Urinary bladder (tissue), 4 donors: ENCODE data around the gene LRRK1. TPM values are rescaled to one million over a fixed set of nuclear protein-coding genes. Genes with fewer than 3 reads are reported as not detected.

Experiments
- DNase-seq: peaks from one replicate; pipeline ENCODE4 v3.0.0-alpha.2; 2015; ENCODE audit errors: extremely low spot score
- H3K27ac ChIP-seq: one replicate; pipeline ENCODE4 v1.5.1; 2013; ENCODE audit warnings: low read depth, mild to moderate bottlenecking, moderate library complexity
- H3K36me3 ChIP-seq: one replicate; pipeline ENCODE4 v1.6.1; 2013; ENCODE audit warnings: mild to moderate bottlenecking, moderate library complexity; ENCODE audit not compliant: insufficient read depth
- H3K4me1 ChIP-seq: one replicate; pipeline ENCODE4 v1.6.1; 2013; ENCODE audit warnings: mild to moderate bottlenecking, moderate library complexity; ENCODE audit not compliant: insufficient read depth
- H3K4me3 ChIP-seq: one replicate; pipeline ENCODE4 v1.5.1; 2013; ENCODE audit warnings: low read depth, low read length
- WGBS: extraction: QIAGEN DNeasy Blood & Tissue Kit; methylation state at CpG from one replicate; pipeline ENCODE4 v1.1.7; 2013; 5-methylcytosine and 5-hydroxymethylcytosine counted together
- polyA plus RNA-seq: library from polyadenylated mRNA; stranded (reverse); fragments of 200-250 nt; gene quantifications from one replicate; pipeline ENCODE4 v1.2.3, GENCODE V29; 2013
- total RNA-seq: library from RNA; depleted of rRNA; stranded (reverse); fragments of >200 nt; gene quantifications from one replicate; pipeline ENCODE4 v1.2.3, GENCODE V29; 2014
- donor health status: healthy with polysubstance abuse.
- donor health status: healthy.

Gene LRRK1
- total and polyA plus RNA-seq, 2 donors: 9.9 to 12.3 TPM

GRCh38 chr15:101008158-101009139 lies 89.3 kb downstream of the LRRK1 start:
- H3K36me3 ChIP-seq: no peaks in the 10 kb centered on the region
- DNase-seq: no peak
- peak overlapping the region; percentile 40 for H3K4me3 ChIP-seq
- no peaks in the 10 kb centered on the region for H3K4me1 ChIP-seq
- H3K27ac ChIP-seq: no peak overlapping the region
- WGBS: 31% methylated on average over 48 of the region's 48 CpGs

DNA sequence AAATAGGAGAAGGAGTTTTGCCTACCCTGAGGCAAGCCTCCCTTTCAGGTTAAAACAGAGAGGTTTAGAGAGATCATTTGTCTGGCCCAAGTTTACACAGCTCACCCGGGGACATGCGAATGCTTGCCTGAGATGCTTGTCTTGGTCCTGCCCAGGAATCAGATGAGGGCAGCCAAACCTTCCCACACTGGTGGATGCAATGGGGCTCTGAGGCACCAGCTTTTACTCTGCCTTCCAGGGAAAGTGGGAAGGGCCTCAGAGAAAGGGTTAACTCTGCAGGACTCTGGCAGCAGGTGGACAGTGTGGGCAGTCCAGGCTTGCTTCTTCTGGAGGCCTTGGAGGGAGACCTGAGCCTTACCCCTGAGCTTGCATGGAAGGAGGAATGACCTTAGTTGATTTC lies 90.0 kb downstream of the LRRK1 start:
- 86% methylated on average over 2 of the region's 2 CpGs for WGBS
- H3K36me3 ChIP-seq: no peaks in the 10 kb centered on the region
- H3K27ac ChIP-seq: no peak overlapping the region
- H3K4me1 ChIP-seq: no peaks in the 10 kb centered on the region
- DNase-seq: no peak
- no peak overlapping the region for H3K4me3 ChIP-seq

DNA sequence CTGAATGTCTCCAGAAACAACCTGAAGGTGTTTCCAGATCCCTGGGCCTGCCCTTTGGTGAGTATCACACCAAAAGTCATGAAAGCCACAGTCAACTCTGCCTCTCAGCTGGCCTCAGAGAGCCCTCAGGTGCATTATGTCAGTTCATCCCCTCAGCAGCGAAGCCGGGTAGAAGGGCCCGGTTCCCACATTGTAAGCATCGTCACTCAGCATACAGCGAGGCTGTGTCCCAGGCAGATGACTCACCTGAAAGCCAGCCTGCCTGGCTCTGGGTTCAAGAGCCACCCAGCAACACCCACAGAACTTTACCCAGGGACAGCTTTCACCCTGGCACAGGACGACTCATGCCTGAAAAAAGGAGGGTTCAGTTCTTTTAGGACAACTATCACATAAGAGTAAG lies 91.6 kb downstream of the LRRK1 start:
- DNase-seq: no peak
- no peak overlapping the region for H3K4me3 ChIP-seq
- WGBS: 88% methylated on average over 6 of the region's 6 CpGs
- no peaks in the 10 kb centered on the region for H3K36me3 ChIP-seq
- H3K27ac ChIP-seq: no peak overlapping the region
- no peaks in the 10 kb centered on the region for H3K4me1 ChIP-seq

DNA sequence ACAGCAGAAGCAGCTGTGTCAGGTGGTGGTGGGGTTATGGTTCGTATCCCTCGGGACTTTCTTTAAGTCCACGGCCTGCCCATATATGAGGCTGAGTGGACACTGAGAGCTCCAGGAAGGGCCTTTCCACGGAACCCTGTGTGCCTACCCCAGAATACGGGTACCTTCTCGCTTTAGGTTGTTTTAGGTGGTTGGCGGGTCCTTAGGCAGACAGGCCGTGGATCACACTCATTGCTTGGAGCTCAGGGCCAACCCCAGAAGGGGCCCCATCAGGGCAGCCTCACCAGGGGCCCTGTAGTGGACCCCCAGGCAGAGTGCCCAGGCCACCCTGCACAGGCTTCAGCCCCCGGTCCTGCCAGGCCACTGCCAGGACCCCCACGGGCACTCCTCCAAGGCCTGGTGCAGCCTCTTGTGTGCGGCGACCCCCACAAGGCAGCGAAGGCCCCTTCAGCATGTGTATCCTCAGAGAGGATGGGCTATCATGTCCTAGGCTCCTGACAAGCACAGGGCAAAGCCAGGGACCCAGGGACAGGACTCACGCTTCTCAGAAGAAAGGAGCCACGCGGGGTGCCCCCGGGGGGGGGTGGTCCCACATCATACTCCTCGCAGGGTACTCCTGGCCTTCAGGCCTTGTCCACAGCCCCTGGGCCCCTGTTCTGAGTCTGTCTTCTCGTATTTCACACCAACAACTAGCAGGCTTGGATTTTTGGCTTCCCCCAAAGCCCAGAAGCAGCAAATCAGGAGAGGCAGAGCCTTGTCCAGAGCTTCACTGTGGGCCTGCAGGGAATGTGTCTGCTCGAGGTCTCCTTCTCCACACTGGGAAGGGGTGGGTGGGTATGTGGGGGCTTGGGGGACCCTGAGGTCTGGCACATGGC lies 93.4 kb downstream of the LRRK1 start:
- Histone ChIP-seq H3K36me3 (no peaks in the 10 kb centered on the region), H3K4me3 (no peak overlapping the region), H3K27ac (no peak overlapping the region), H3K4me1 (no peaks in the 10 kb centered on the region)
- no peak for DNase-seq
- 91% methylated on average over 20 of the region's 20 CpGs for WGBS

DNA sequence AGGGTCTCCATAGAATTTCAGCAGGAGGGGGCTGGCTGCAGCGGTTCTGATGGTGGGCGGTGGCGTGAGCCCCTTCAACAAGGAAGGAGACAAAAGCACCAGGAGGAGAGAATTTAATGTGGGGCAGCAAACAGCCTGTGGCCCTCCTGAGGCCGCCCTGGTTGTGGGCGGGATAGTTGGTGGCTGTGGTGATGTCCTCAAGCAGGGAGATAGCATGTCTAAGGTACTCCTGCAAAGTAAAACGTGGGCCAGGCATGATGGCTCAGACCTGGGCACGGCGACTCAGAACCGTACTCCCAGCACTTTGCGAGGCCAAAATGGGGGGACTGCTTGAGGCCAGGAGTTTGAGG lies 94.0 kb downstream of the LRRK1 start:
- no peaks in the 10 kb centered on the region for H3K4me1 ChIP-seq
- WGBS: 91% methylated on average over 10 of the region's 10 CpGs
- no peak overlapping the region for H3K27ac ChIP-seq
- H3K36me3 ChIP-seq: no peaks in the 10 kb centered on the region
- no peak for DNase-seq
- no peak overlapping the region for H3K4me3 ChIP-seq

DNA sequence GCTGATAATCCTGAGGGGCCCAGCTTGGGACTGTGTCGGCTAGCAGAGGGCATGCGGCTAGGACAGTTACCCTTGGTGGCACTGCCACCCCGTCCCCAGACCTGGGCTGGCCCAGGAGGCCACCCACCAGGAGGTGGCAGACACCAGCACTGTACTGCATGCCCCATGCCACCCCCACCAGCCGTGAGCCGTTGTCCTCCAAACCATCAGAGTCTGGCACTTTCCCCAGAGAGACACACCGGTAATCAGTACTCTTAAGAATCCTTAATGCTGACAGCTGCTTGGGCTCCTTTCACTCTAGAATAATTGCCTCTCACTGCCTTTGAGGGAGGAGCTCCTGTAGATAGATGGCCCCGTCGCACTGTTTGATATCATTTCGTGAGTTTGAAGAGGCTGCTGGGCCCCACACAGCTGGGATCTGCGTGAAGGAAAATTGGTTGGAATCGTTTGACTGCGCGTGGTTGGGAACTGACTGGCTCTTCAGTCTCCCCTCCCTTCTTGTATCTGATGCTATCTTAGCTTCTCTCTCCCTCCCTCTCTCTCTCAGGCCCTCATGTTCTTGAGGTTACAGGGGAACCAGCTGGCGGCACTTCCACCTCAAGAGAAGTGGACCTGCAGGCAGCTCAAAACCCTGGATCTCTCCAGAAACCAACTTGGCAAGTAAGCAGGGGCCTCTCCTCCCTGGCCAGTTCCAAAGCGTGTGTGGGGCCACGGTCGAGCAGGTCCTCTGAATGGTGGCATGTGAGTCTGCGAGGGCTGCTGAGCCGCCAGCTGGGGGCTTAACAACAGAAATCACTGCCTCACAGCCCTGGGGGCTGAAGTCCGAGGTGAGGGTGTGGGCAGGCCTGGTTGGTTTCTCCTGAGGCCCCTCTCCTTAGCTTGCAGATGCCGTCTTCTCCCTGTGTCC lies 94.9 kb downstream of the LRRK1 start:
- no peak for DNase-seq
- WGBS: 75% methylated on average over 21 of the region's 21 CpGs

DNA sequence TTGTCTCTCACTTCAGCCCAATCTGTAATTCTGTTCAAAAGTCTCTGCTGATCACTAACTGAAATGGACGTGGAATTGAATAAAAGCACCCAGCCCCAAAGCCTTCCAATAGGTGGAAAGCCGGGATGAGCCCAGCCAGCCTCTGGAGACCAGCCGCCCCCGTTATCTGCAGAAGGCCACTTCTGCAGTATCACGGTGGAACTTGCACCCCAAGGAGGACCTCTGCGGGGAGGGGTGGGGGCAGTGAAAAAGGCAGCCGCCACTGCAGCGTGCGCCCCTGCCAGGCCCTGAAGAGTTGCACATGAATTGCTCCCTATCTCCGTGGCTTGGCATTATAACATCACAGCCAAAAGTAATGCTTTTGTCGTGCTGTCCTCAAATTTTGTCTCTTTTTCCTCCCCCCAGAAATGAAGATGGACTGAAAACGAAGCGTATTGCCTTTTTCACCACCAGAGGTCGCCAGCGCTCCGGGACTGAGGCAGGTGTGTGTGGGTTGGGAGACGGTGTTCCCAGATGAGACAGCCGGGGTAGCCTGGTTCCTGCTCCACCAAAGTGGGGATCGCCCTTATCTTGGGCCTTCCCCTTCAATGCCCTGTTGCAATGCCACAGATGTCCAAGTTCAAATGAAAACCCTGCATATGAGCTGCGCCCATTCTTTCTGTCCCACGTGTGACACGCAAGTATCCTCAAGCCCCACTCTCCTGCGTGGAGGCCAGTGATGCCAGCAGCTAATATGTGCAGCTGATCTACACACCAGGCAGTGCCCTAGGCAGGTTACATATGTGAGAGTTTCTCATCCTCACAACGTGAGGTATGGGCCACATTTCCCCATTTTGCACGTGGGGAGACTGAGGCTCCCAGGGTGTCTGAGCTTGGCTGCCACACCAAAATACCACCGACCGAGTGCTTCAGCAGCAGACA lies 96.0 kb downstream of the LRRK1 start:
- Histone ChIP-seq H3K4me1 (no peaks in the 10 kb centered on the region), H3K4me3 (no peak overlapping the region), H3K36me3 (no peaks in the 10 kb centered on the region), H3K27ac (no peak overlapping the region)
- no peak for DNase-seq
- 50% methylated on average over 27 of the region's 27 CpGs for WGBS

More for the DNA sequence above, 94.9 kb downstream of the LRRK1 start:
- H3K4me3 ChIP-seq: no peak overlapping the region
- no peaks in the 10 kb centered on the region for H3K4me1 ChIP-seq
- no peaks in the 10 kb centered on the region for H3K36me3 ChIP-seq
- H3K27ac ChIP-seq: no peak overlapping the region

DNA sequence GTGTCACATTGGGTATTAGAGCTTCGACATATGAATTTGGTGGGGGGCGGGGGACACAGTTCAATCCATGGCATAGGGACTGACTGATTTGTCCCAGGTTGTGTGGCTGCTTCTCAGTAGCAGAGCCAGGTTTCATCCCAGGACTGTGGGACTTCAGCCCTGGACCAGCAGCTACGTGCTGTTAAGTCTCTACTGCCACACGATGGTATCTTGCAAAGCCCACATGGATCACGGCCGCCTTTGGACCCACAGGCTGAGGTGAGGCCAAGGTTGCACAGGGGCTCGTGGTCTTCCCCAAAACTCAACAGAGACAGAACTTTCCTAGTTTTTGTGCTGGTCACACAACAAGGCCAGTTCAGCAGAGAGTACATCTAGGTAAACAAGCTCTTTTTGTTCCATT lies 97.4 kb downstream of the LRRK1 start:
- Histone ChIP-seq H3K36me3 (no peaks in the 10 kb centered on the region), H3K4me3 (no peak overlapping the region), H3K27ac (no peak overlapping the region), H3K4me1 (no peaks in the 10 kb centered on the region)
- DNase-seq: no peak
- 92% methylated on average over 7 of the region's 7 CpGs for WGBS

DNA sequence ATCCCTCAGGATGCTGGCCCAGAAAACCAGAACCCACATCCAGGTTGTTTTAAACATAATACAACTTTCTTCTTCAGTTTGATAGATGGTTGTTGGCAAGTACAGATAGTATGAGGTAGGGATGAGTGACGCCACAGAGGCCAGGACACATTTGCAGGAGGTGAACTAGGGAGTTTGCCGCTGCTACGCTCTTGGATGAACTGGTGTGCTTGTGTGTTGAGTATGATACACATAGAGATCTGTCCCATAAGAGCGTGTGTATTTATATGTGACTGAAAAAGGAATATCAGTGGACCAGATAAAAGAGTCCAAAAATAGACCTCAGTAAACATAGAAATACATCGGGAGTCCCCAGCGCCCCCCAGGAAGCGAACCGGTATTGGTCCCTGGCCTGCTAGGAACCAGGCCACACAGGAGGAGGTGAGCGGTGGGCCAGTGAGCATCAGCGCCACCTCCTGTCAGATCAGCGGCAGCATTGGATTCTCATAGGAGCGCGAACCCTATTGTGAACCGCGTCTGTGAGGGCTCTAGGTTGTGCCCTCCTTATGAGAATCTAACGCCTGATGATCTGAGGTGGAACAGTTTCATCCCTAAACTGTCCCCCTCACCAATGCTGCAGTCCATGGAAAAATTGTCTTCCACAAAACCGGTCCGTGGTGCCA lies 98.1 kb downstream of the LRRK1 start:
- WGBS: 76% methylated on average over 18 of the region's 18 CpGs
- Histone ChIP-seq H3K4me3 (no peak overlapping the region), H3K27ac (peak overlapping the region; percentile 14), H3K36me3 (no peaks in the 10 kb centered on the region), H3K4me1 (no peaks in the 10 kb centered on the region)
- no peak for DNase-seq

GRCh38 chr15:101018016-101018415 lies 98.9 kb downstream of the LRRK1 start:
- no peak overlapping the region for H3K27ac ChIP-seq
- no peaks in the 10 kb centered on the region for H3K4me1 ChIP-seq
- no peaks in the 10 kb centered on the region for H3K36me3 ChIP-seq
- no peak for DNase-seq
- no peak overlapping the region for H3K4me3 ChIP-seq
- 47% methylated on average over 1 of the region's 1 CpG for WGBS

DNA sequence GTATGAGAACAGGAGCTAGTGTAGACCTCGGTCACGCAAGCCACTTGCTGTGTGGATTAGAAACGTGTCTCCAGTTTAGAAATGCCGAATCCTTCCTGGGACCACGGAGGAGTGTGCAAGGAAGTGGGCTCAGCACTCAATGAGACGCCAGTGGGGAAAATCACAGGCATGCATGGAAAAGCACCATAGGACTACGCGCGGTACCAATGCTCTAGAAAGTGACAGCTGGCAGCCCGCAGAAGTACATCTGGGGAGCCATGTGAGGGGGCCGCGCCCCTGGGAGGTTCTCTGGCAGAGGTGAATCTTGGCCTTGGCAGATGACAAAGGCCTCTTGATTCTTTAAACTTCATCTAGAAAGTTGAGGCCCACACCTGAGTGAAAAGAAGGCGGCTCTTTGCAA lies 99.3 kb downstream of the LRRK1 start:
- DNase-seq: no peak
- Histone ChIP-seq H3K27ac (no peak overlapping the region), H3K4me1 (no peaks in the 10 kb centered on the region), H3K4me3 (no peak overlapping the region), H3K36me3 (no peaks in the 10 kb centered on the region)
- 90% methylated on average over 13 of the region's 13 CpGs for WGBS

DNA sequence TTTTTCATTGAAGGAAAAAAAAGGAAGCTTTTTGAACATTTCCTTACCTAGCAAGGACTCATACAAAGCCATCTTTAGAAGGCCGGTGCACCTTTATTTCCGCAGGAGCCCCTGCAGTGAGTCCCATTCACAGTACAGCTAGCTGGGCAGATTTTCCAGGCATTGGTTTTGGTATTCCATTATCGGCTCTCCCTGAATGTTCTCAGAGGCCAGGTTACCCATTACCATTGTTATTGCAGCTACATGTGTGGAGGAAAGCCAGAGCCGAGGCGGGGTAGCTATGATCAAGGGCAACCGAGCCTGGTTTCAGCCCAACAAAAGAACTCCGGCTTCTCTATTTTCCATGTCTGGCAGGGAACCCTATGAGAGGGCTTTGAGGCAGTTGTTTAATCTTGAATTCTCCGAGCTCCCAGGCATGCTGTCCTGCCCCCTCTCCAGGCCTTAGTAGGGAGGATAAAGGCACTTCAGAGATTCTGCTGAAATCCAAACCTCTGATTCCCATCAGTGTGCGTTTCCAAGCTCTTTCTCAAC lies 100.3 kb downstream of the LRRK1 start:
- no peaks in the 10 kb centered on the region for H3K4me1 ChIP-seq
- no peaks in the 10 kb centered on the region for H3K36me3 ChIP-seq
- no peak for DNase-seq
- H3K27ac ChIP-seq: no peak overlapping the region
- no peak overlapping the region for H3K4me3 ChIP-seq
- WGBS: 84% methylated on average over 9 of the region's 9 CpGs
